ENCODE results near the gene IFT122. TPM values are rescaled to one million over a fixed set of nuclear protein-coding genes. Genes with fewer than 3 reads are reported as not detected.

Gene IFT122
- total RNA-seq, 1 donor, result 19.9 TPM

- H3K4me3 ChIP-seq (ENCODE audit: low read depth, low read length), result no peak overlapping the region
- no peak for DNase-seq (ENCODE audit: low read depth)
- TF ChIP-seq CTCF (IDR thresholded peaks at IDR 0.05; ENCODE audit: insufficient read depth, low read depth, low read length), result no peak
Measured at GRCh38 chr3:129563332-129563731, 123.3 kb downstream of the IFT122 start.

- TF ChIP-seq CTCF (IDR thresholded peaks at IDR 0.05; ENCODE audit: insufficient read depth, low read depth, low read length), result no peak
- no peak for DNase-seq (ENCODE audit: low read depth)
Measured at GRCh38 chr3:129563850-129564535, 124.0 kb downstream of the IFT122 start.

GRCh38 chr3:129564981-129565644 is 125.1 kb downstream of the IFT122 start:
- no peak for TF ChIP-seq CTCF (IDR thresholded peaks at IDR 0.05; ENCODE audit: insufficient read depth, low read depth, low read length)
- no peak for DNase-seq (ENCODE audit: low read depth)
- no peak overlapping the region for H3K4me3 ChIP-seq (ENCODE audit: low read depth, low read length)

More at GRCh38 chr3:129563850-129564535, 124.0 kb downstream of the IFT122 start:
- no peak overlapping the region for H3K4me3 ChIP-seq (ENCODE audit: low read depth, low read length)

- no peak for TF ChIP-seq CTCF (IDR thresholded peaks at IDR 0.05; ENCODE audit: insufficient read depth, low read depth, low read length)
- no peak for DNase-seq (ENCODE audit: low read depth)
- no peak overlapping the region for H3K4me3 ChIP-seq (ENCODE audit: low read depth, low read length)
Measured at GRCh38 chr3:129565902-129566301, 125.9 kb downstream of the IFT122 start.

- no peak overlapping the region for H3K4me3 ChIP-seq (ENCODE audit: low read depth, low read length)
- peak; percentile 47 for DNase-seq (ENCODE audit: low read depth)
- no peak for TF ChIP-seq CTCF (IDR thresholded peaks at IDR 0.05; ENCODE audit: insufficient read depth, low read depth, low read length)
Measured at GRCh38 chr3:129567176-129567705, 127.2 kb downstream of the IFT122 start.

- TF ChIP-seq CTCF (IDR thresholded peaks at IDR 0.05; ENCODE audit: insufficient read depth, low read depth, low read length), result no peak
- H3K4me3 ChIP-seq (ENCODE audit: low read depth, low read length), result no peak overlapping the region
- DNase-seq (ENCODE audit: low read depth), result no peak
Measured at GRCh38 chr3:129567939-129568338, 127.9 kb downstream of the IFT122 start.

All from fibroblast of villous mesenchyme (primary cell).